Right ventricle myocardium inferior (tissue), 1 donor: ENCODE data around the gene NEK3. TPM values are rescaled to one million over a fixed set of nuclear protein-coding genes. Genes with fewer than 3 reads are reported as not detected.
"Not testable (repeated sequence)": the region's sequence is repeated elsewhere in the genome, so short reads cannot be mapped to it uniquely, and the experiment has no call there.

ENCODE experiments used
- ATAC-seq: fragments of 200-7000 bp; cut with Tn5 transposase; one replicate; pipeline ENCODE4 v1.9.1; 2020; ENCODE audit warnings: mild to moderate bottlenecking, moderate library complexity
- DNase-seq: peaks from one replicate; pipeline ENCODE4 v3.0.0; 2021; ENCODE audit errors: missing footprints
- intact Hi-C: fragments of 100-400 bp; cut with DNase I; formaldehyde crosslinking; loops from one replicate; pipeline ENCODE4 v1.11.0; 2022
- total RNA-seq: library from RNA; stranded (reverse); fragmentation: NEBNext Ultra II Directional; extraction: Animal tissue kit (Norgen Biotek cat#: 25700); gene quantifications from one replicate; pipeline ENCODE4 v1.2.1, GENCODE V29; 2021
- donor health status: DM: no; HTN: yes; CAD: no; lungs with severe emphysema.

NEK3 gene
- total RNA-seq, 1 donor from 2014 or later, result 6.6 TPM

DNA sequence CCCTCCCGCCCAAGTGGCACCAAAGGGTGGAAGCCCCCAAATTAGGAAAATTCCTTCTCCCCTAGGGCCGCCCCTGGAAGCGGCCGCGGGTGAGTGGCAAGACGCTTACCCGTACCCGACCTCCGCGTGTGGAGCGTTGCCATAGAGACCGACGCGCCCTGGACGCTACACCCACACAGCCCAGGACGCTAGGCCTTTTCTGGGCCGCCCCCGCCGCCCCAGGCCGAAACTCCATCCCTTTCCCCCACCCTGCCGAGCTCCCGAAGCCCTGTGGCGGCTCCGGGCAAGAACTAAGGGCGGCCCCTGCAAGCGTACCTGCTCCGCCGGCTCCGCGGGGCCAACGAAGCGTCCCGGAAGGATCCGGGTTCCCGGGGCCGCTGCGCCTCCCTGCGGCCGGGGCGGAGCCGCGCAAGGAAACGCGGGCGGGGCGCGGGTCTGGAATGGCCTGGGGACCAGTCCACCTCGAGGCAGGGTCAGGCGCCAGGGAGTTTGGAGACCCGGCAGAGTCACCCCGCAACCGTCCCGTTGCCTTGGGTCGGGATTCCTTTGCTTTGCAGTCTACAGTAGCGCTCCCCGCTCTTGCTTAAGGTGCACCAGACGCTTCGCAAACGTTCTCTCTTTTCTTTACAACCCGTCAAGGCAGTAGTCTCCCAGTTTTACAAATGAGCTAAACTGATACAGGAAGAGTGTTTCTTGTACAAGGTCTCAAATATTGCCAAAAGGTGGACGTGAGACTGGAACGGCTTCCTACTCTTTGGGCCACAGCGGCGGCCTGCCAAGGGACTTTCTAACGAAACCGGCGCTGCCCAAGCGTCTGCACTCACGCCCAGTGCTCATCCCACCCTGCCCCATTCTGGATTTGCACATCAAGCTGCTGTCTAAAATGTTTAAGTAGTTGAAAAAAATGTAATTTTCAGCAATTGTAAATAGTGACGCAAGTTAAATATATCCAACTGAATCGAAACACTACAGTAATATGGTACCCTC is 30.4 kb downstream of the NEK3 start, which contains the start of gene NEK5:
Gene NEK5, minus strand, starts transcription at position 360 of the 987 bp plus-strand sequence. CDS start 1,591 bp downstream, outside the sequence.
- DNase-seq (peak; percentile 86), ATAC-seq (peak; percentile 88)

GRCh38 chr13:52127783-52128702 is 31.4 kb downstream of the NEK3 start:
- DNase-seq (no peak), ATAC-seq (peak; percentile 83)
- intact Hi-C loops, result loop anchor here (1.0 to 5.0 kb wide), 4 partner anchors 127 to 311 kb away; partner anchors contain the start of gene TMEM272

More for the DNA sequence above, 30.4 kb downstream of the NEK3 start, which contains the start of gene NEK5:
- intact Hi-C loops, result loop anchor here (5.0 kb wide), 2 partner anchors 282 to 312 kb away; partner anchors contain the start of gene TMEM272

- ATAC-seq (no peak), DNase-seq (no peak)
- intact Hi-C loops, result loop anchor here (1.0 to 5.0 kb wide), 4 partner anchors 126 to 310 kb away; partner anchors contain the start of gene TMEM272
Measured at GRCh38 chr13:52127378-52127777, 32.0 kb downstream of the NEK3 start.

DNA sequence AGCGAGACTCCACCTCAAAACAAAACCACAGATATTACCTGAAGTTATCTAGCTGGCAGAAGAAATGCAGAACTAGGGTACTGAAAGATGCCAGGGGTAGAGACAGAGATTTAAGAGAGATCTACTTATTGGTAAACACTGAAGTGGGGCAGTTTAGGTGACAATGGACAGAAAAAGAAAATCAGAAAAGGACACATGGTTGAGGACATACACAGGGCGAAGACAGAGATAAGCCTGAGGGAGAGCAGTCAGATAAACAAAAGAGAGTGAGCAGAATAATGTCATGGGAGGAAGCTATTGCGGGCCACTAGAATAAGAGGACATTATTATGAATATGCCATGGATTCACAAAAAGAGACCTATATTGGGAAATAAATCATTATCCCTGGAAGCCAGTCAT is 33.9 kb downstream of the NEK3 start:
- intact Hi-C loops, result loop anchor here (5.0 kb wide), 2 partner anchors 278 to 308 kb away; partner anchors contain the start of gene TMEM272
- DNase-seq, result no peak
- no peak for ATAC-seq

DNA sequence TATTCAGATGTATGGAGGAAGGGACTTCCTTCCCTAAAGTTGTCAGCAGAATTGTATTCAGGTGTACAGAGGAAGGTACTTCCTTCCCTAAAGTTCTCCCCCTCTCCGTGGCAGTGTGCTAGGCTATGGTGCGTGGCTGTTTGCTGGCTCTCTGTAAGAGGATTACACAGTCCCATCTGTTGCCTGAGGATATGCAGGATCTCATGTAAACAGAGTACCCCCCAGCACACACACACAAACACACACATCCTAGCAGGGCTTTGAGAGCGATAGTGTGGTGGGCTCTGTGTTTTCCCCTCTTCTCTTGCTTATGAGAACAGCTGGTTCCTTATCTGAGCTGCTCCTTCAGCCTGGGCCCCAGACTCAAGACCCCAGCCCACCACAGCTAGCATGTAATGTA is 40.8 kb downstream of the NEK3 start:
- ATAC-seq (no peak), DNase-seq (no peak)
- intact Hi-C loops, result no loop called here

DNA sequence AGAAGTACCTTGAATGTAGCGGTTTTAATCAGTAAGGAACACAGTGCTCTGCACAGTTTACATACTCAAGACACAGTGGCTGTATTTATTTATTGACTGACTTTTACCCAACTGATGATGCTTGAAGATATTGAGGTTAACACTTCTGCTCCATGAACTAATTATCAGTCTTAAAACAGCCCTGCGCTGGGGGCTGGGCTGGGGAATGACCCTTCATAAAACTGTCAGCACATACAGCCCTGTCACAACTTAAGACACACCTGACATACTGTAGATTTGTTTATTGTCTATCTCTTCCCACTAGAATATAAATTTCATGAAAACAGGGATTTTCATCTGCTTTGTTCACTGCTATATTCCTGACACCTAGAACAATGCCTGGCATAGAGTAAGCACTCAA is 41.3 kb downstream of the NEK3 start:
- DNase-seq, result no peak
- intact Hi-C loops, result no loop called here
- no peak for ATAC-seq

DNA sequence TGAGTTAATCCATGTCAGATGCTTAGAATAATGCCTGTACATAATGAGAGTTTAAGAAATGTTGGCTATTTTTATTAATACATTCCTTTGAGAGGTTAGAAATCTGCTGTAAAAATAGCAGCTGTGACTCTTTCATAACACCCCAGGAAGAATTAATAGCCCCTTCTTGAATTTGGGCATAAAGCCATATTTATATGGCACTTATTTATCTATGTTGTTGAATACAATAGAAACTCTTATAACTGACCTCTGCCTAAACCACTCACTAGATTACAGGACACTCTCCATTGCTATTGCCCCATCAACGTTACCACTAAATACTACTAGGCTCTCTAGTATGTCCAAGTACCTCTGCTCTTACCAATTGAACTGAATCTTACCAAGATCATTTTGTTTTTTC is 46.8 kb downstream of the NEK3 start:
- intact Hi-C loops, result no loop called here
- ATAC-seq, result peak; percentile 83
- no peak for DNase-seq

GRCh38 chr13:52109116-52109670 is 50.2 kb downstream of the NEK3 start:
- ATAC-seq (no peak), DNase-seq (no peak)
- intact Hi-C loops, result no loop called here

DNA sequence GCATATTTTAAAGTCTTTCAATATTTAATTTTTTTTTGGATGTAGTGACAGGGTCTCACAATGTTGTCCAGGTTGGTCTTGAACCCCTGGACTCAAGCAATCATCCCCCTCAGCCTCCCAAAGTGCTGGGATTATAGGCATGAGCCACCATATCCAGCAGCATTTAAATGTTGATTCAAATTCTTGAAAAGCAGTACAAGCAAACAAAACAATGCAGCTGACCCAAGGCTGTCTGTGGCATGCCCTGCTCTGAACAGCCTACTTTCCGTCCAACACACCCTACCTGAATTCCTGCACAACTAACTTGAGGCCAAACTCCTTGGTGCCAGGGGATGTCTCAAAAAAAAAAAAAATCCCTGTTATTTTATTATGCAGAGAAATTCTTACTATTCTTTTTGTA is 53.6 kb downstream of the NEK3 start:
- intact Hi-C loops, result no loop called here
- ATAC-seq (no peak), DNase-seq (no peak)

DNA sequence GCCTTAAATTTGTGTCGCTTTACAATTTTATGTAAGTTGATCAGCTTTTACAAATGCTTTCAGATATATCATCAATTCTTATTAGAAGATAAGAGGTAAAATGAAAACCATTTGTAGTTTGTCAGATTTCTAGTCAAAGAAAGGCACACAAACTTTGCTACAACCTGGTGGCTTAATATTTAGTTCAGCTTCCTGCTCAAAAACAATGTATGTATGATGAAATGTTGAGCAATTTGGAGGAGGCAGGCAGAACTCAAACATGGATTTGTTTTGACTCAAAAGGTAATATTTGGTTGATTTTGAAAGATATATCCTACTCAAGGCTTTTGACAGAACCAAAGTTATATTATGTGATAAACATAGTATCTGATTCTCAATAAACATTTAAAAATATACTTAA is 54.8 kb downstream of the NEK3 start:
- intact Hi-C loops, result no loop called here
- no peak for ATAC-seq

GRCh38 chr13:52103386-52103785 is 56.0 kb downstream of the NEK3 start:
- DNase-seq, result no peak
- ATAC-seq, result no peak
- intact Hi-C loops, result no loop called here

More for the DNA sequence above, 54.8 kb downstream of the NEK3 start:
- no peak for DNase-seq

DNA sequence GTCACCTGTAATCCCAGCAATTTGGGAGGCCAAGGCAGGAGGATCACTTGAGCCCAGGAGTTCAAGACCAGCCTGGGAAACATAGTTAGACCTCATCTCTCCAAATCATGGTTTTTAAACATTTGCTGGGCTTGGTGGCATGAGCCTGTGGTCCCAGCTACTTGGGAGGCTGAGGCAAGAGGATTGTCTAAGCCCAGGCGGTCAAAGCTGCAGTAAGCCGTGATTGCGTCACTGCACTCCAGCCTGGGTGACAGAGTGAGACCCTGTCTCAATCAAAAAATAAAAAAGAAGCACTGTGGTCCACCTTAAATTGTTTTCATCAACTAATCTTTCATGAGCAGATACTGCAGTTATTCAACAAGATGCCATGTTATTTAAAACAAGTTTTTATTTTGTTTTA is 57.0 kb downstream of the NEK3 start:
- intact Hi-C loops, ATAC-seq, DNase-seq: not testable (repeated sequence)

GRCh38 chr13:52097197-52097596 is 62.2 kb downstream of the NEK3 start:
- intact Hi-C loops, result no loop called here
- ATAC-seq, result no peak
- no peak for DNase-seq

GRCh38 chr13:52096748-52097147 is 62.6 kb downstream of the NEK3 start:
- intact Hi-C loops, result no loop called here
- ATAC-seq (no peak), DNase-seq (no peak)

- intact Hi-C loops, result no loop called here
- ATAC-seq (no peak), DNase-seq (no peak)
Measured at GRCh38 chr13:52096062-52096461, 63.3 kb downstream of the NEK3 start.

DNA sequence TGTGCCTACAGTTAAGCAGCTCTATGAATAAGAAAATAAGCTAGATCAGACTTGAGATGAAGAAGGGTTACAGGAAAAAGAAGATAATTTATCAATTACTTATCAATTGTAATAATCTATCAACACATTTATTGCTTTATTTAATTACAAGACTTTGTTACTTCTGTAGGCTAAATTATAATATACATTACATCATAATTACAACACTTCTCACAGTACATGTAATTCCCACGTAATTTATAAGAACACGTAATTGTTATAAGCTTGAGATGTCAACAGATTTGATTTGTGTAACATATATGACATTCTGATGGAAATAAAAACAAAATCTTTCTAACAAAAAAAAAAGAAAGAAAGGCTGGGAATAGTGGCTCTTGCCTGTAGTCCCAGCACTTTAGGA is 67.3 kb downstream of the NEK3 start:
- DNase-seq, result no peak
- no peak for ATAC-seq
- intact Hi-C loops, result no loop called here

DNA sequence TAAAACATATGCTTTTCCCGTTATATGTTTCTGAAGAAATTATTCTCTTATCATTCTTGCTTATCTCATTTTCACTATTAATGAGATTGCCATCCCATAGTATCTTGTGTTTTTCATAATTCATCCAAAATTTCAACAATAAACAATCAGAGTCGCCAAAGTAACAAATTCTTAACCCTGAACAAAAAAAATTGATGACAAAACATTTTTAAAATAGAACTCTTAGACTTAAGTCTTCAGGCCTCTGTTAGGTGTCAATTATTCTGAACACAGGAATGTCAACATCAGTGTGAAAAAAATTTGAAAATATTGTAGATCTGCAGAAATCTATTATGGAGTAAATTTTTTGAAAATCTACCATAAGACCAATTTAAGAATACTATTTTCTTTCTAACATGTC is 67.9 kb downstream of the NEK3 start:
- intact Hi-C loops, result no loop called here
- ATAC-seq (no peak), DNase-seq (no peak)

- intact Hi-C loops, result no loop called here
- ATAC-seq, result no peak
- no peak for DNase-seq
Measured at GRCh38 chr13:52085421-52085820, 74.0 kb downstream of the NEK3 start.

DNA sequence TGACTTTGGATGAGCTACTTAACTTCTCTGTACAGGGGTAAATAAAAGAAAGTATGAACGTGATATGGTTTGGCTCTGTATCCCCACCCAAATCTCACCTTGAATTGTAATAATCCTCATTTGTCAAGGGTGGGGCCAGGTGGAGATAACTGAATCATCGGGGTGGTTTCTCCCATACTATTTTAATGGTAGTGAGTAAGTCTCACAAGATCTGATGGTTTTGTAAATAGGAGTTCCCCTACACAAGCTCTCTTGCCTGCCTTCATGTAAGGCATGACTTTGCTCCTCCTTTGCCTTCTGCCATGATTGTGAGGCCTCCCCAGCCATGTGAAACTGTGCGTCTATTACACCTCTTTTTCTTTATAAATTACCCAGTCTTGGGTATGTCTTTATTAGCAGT is 74.4 kb downstream of the NEK3 start:
- ATAC-seq, intact Hi-C loops, DNase-seq: not testable (repeated sequence)
